ENCODE data around the gene KHK. TPM values are rescaled to one million over a fixed set of nuclear protein-coding genes. Genes with fewer than 3 reads are reported as not detected.

KHK gene
- total RNA-seq, 2 donors from 2014 or later: 0.91 to 7.0 TPM

GRCh38 chr2:27096748-27097297, 10.3 kb downstream of the KHK start:
- Histone ChIP-seq H3K9me3 (no peaks in the 10 kb centered on the region), H3K4me3 (no peak overlapping the region), H3K27me3 (replicated peaks; ENCODE audit: insufficient read depth) (no peaks in the 10 kb centered on the region), H3K36me3 (no peaks in the 10 kb centered on the region), H3K27ac (no peak overlapping the region), H3K4me1 (replicated peaks) (peaks cover 3% of the 10 kb centered on the region)
- no peak for DNase-seq (ENCODE audit: low spot score)
- TF ChIP-seq CTCF (IDR thresholded peaks at IDR 0.05) (no peak), POLR2A (IDR thresholded peaks at IDR 0.05) (no peak), POLR2AphosphoS5 (IDR thresholded peaks at IDR 0.05) (no peak)
- WGBS: 87% methylated on average over 3 of the region's 3 CpGs
- intact Hi-C loops (cut with DNase I): loop anchor here (5.0 kb wide), 1 partner anchor 185 kb away; the partner anchor contains the start of gene TRIM54

- no peak for DNase-seq (ENCODE audit: low spot score)
- H3K27ac ChIP-seq: no peak overlapping the region
- WGBS: 92% methylated on average over 14 of the region's 14 CpGs
- no peaks in the 10 kb centered on the region for H3K9me3 ChIP-seq
- peaks cover 3% of the 10 kb centered on the region for H3K4me1 ChIP-seq (replicated peaks)
- TF ChIP-seq POLR2A (IDR thresholded peaks at IDR 0.05): no peak
- TF ChIP-seq CTCF (IDR thresholded peaks at IDR 0.05): no peak
- TF ChIP-seq POLR2AphosphoS5 (IDR thresholded peaks at IDR 0.05): no peak
- intact Hi-C loops (cut with DNase I): loop anchor here (5.0 kb wide), 1 partner anchor 185 kb away; the partner anchor contains the start of gene TRIM54
- no peaks in the 10 kb centered on the region for H3K36me3 ChIP-seq
- H3K4me3 ChIP-seq: no peak overlapping the region
- no peaks in the 10 kb centered on the region for H3K27me3 ChIP-seq (replicated peaks; ENCODE audit: insufficient read depth)
Measured at GRCh38 chr2:27097341-27097740, 10.8 kb downstream of the KHK start.

GRCh38 chr2:27099334-27099955, 12.9 kb downstream of the KHK start:
- DNase-seq (ENCODE audit: low spot score): no peak
- H3K27ac ChIP-seq: no peak overlapping the region
- TF ChIP-seq POLR2A (IDR thresholded peaks at IDR 0.05): no peak
- no peak for TF ChIP-seq POLR2AphosphoS5 (IDR thresholded peaks at IDR 0.05)
- no peak for TF ChIP-seq CTCF (IDR thresholded peaks at IDR 0.05)
- H3K27me3 ChIP-seq (replicated peaks; ENCODE audit: insufficient read depth): no peaks in the 10 kb centered on the region
- no peaks in the 10 kb centered on the region for H3K9me3 ChIP-seq
- 89% methylated on average over 17 of the region's 19 CpGs for WGBS
- peaks cover 3% of the 10 kb centered on the region for H3K4me1 ChIP-seq (replicated peaks)
- intact Hi-C loops (cut with DNase I): loop anchor here (5.0 kb wide), 1 partner anchor 183 kb away; the partner anchor contains the start of gene TRIM54
- no peak overlapping the region for H3K4me3 ChIP-seq
- H3K36me3 ChIP-seq: no peaks in the 10 kb centered on the region

GRCh38 chr2:27100036-27100435, 13.5 kb downstream of the KHK start:
- TF ChIP-seq CTCF (IDR thresholded peaks at IDR 0.05) (no peak), POLR2AphosphoS5 (IDR thresholded peaks at IDR 0.05) (no peak), POLR2A (IDR thresholded peaks at IDR 0.05) (no peak)
- no peak overlapping the region for H3K27ac ChIP-seq
- H3K36me3 ChIP-seq: no peaks in the 10 kb centered on the region
- intact Hi-C loops (cut with DNase I): loop anchor here (1.0 kb wide), 1 partner anchor 91 kb away; no protein-coding TSS in a partner anchor
- H3K9me3 ChIP-seq: no peaks in the 10 kb centered on the region
- DNase-seq (ENCODE audit: low spot score): no peak
- no peaks in the 10 kb centered on the region for H3K27me3 ChIP-seq (replicated peaks; ENCODE audit: insufficient read depth)
- H3K4me1 ChIP-seq (replicated peaks): peaks cover 3% of the 10 kb centered on the region
- H3K4me3 ChIP-seq: no peak overlapping the region
- 81% methylated on average over 10 of the region's 10 CpGs for WGBS

GRCh38 chr2:27102329-27102728, 15.8 kb downstream of the KHK start:
- DNase-seq (ENCODE audit: low spot score): no peak
- H3K27me3 ChIP-seq (replicated peaks; ENCODE audit: insufficient read depth): no peaks in the 10 kb centered on the region
- H3K9me3 ChIP-seq: no peaks in the 10 kb centered on the region
- no peak overlapping the region for H3K27ac ChIP-seq
- intact Hi-C loops (cut with DNase I): no loop called here
- 86% methylated on average over 5 of the region's 5 CpGs for WGBS
- no peaks in the 10 kb centered on the region for H3K36me3 ChIP-seq
- no peaks in the 10 kb centered on the region for H3K4me1 ChIP-seq (replicated peaks)
- no peak for TF ChIP-seq POLR2AphosphoS5 (IDR thresholded peaks at IDR 0.05)
- no peak for TF ChIP-seq CTCF (IDR thresholded peaks at IDR 0.05)
- TF ChIP-seq POLR2A (IDR thresholded peaks at IDR 0.05): no peak
- no peak overlapping the region for H3K4me3 ChIP-seq

All from prostate gland (tissue), 2 donors.